D341Med (cell line): ENCODE measurements around the gene ARL16.
"Not testable (repeated sequence)": the region's sequence is repeated elsewhere in the genome, so short reads cannot be mapped to it uniquely, and the experiment has no call there.

Source experiments
- DNase-seq: peaks from one replicate; pipeline ENCODE4 v3.0.0; 2012; ENCODE audit warnings: low spot score

Gene ARL16

GRCh38 chr17:81695211-81695610 is 11.6 kb upstream of the ARL16 start:
- no peak for DNase-seq

- DNase-seq: no peak
These were observed 11.2 kb upstream of the ARL16 start for GRCh38 chr17:81694810-81695209.

- peak; percentile 75 for DNase-seq
These were observed 10.1 kb upstream of the ARL16 start for GRCh38 chr17:81693509-81694210.

GRCh38 chr17:81691608-81692007 is 8.0 kb upstream of the ARL16 start:
- no peak for DNase-seq

- DNase-seq: no peak
These were observed 7.6 kb upstream of the ARL16 start for GRCh38 chr17:81691196-81691595.

DNA sequence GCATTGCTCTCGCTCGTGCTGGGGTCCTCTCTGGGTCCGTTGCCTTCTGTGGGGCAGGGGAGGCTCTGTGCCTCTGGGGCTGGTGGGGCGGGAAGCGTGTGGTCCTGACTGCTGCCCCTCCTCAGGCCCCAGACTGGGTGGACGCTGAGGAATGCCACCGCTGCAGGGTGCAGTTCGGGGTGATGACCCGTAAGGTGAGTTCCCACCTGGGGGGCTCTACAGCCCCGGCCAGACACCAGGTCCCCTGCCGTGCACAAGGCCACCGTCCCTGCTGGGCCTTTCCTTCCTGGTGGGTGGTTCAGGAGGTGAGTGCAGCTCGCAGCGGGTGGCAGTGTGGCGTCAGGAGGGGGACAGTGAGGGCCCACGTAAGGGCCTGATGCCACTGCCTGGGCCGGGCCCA is 7.0 kb upstream of the ARL16 start:
- no peak for DNase-seq

DNA sequence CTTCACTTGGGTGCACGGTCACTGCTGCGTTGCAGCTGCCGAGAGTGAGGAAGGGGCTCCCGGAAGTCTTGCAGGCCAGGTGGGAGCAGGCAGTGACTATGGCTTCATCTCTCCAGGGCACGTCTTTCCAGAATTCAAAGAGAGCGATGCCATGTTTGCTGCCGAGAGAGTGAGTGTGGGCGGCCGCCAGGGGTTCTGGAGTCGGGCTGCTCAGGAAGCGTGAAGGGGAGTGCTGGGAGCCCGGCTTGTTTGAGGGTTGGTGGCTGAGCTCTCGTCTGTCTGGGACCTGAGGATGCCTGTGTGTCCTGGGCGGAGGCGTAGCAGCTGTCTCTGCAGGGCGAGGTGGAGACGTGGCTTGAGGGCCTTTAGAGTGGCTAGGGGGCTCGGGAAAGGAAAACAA is 6.5 kb upstream of the ARL16 start:
- no peak for DNase-seq

GRCh38 chr17:81688616-81689015 is 5.0 kb upstream of the ARL16 start:
- no peak for DNase-seq

DNA sequence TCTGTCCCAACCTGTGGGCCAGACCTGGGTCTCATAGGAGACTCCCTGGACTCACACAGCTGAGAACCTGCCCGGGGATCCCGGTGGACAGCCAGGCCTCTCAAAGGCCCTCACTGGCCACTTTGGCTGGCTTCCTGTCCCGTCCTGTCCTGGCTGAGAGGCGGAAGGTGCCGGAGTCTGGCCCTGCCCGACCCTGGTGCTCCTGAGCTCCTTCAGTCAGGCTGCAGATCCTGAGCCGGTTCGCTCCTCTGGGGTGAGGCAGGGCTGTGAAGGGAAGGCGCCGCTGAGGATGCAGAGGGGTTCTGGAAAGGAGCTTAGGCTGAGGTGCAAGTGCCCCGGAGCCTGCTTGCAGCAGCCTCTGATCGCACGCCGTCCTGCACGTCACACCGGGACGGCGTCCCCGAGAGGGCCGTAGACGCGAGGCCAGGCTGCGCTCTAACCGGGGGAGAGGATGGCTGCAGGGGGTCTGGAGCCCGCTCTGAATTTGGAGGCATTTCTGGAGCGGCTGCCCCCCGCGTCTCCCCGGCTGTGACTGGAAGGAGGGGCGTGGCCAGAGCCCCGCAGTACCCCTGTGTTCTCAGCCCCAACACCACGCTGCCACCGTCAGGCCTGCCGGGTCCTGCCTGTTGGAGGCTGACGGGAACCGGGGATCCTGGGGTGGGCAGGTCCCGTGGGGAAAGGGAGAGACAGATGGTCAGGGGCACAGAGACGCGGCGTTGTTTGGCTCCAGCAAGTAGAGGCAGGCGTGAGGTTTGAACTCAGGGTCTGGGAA is 4.4 kb upstream of the ARL16 start:
- DNase-seq: peak; percentile 58

DNA sequence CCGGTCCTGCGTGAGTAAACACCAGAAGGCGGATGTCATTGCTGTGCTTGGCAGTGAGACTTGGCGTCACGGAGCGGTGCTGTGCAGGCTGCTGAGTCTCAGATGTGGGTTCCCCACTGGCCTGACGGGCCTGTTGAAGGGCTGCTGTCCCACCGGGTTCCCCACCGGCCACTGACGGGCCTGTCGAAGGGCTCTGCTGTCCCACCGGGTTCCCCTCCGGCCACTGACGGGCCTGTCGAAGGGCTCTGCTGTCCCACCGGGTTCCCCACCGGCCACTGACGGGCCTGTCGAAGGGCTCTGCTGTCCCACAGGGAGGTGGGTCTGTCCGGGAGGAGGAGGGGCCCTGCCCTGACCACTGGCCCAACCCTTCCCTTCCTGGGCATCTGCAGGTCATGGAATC is 3.0 kb upstream of the ARL16 start:
- DNase-seq: no peak

DNA sequence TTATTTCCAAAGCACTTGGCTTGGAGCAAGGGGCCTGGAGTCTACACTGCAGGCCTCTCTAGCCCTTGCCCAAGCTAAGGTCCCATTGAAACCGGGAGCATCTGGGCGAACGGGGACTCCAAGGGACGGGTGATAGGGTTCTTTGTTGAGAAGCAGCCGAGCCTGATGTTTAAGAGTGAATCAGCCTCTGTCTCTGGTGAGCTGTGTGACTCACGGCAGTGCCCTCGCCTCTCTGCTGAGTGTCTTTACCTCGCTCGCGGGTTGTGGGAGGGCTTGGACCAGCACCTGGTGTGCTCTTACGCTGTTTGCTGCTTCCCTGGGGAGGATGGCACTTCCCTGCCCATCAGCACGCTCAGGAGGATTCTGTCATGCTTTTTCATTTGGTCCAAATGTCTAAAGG is 1.5 kb upstream of the ARL16 start:
- DNase-seq: no peak

- DNase-seq: no peak
These were observed 880 bp upstream of the ARL16 start for GRCh38 chr17:81684442-81684911.

DNA sequence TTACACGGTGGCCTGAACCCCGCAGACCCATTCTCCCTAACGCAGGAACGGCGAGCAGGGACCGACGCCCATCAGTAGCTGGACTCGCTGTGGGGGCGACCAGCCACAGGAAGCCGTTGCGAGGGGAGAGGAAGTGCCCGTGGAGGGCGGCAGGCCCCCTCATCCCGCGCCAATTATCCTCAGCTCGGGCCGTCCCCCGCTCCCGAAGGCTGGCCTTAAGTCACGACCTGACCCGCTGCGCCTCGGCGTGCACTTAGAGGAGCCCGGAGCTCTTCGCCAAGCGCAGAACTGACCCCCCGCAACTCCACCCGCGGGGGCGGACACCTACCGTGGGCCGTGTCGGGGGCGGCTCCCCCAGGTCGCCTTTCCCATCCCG is 401 bp downstream of the ARL16 start:
- DNase-seq: no peak

DNA sequence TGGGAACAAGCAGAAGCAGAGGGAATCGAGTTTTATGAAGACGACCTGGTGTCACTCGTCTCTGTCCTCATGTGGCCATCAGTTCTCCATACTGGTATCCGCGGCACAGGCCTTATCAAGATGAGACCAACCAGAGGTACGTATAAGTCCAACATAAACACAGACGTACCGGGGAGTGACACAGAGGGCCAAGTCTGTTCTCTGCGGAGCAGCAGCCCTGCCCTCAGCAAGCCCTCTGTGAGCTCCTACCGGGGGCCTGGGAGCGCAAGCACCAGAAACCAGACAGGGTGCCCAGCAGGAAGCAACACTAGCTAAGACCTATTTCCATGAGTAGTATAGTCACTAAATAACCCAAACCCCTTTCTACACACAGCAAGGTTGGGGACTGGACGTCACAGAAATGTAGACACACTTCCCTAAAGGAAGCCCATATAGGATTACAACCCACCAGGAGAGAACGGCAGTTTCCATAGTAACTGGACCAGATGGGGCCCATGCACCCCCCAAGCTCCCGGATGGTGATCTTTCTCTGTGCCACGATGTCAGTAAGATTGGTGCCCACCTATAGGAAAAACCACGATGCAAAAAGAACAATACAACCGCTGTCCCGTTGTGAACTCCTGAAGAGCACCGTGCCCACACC is 911 bp downstream of the ARL16 start:
- no peak for DNase-seq

DNA sequence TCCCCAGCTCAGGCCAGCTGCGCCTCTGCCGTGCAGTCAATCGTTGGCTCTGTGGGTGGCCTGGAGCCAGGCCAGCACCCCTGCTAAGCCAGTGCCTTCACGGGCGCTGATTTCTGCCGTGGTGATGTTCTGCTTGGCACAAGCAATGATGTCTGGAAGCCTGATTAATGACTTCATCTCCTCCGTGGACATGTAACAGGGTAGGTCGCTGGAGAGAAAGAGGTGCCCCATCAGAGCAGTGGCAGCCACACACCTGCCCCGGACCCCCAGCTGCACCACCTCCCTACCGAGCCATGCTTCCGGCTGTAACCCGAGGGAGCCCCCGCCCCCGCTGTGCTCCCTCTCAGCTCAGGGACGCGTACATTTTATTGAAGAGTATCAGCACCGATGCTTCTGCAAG is 1.9 kb downstream of the ARL16 start:
- no peak for DNase-seq

- DNase-seq: no peak
These were observed 3.4 kb downstream of the ARL16 start for GRCh38 chr17:81680150-81680549.

DNA sequence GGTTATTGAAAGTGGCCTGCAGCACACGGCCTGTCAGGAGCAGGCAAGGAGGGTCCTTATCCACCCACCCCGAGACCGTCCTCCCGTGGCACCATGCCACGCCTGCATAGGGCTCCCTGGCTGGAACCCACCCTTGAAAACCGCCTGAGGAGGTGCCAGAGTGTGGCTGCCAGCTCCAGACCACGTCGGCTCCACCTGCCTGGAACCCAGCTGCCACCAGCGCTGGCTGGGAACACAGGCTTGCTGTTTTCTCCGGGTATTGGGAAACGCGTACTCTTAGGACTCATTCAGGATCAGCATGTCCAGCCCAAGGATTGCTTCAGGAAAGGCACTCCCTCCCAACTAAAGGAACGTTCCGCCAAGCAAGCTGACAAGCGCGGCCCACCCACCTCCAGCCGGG is 6.7 kb downstream of the ARL16 start:
- no peak for DNase-seq

DNA sequence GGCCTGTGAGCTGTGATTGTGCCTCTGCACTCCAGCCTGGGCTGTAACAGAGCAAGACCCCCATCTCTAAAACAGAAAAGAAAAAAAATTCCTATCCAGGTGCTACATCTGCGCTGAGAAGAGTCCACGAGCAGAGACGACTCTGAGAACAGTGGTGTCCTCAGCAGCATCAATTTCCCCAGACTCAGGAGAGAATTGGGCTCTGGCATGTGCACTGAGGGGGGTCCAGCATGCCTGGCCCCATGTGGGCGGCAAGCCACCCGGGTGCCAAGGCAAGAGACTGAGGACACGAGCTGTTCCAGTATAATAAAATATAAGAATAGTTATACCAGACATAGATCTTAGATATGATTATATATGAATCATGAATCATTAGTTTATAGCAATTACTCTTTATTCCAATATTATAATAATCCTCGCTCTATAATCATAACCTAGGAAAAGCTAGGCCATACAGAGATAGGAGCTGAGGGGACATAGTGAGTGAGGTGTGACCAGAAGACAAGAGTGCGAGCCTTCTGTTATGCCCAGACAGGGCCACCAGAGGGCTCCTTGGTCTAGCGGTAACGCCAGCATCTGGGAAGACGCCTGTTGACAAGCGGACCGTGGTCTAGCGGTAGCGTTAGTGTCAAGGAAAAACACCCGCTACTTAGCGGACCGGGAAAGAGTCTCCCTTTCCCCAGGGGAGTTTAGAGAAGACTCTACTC is 7.9 kb downstream of the ARL16 start:
- not testable (repeated sequence) for DNase-seq

DNA sequence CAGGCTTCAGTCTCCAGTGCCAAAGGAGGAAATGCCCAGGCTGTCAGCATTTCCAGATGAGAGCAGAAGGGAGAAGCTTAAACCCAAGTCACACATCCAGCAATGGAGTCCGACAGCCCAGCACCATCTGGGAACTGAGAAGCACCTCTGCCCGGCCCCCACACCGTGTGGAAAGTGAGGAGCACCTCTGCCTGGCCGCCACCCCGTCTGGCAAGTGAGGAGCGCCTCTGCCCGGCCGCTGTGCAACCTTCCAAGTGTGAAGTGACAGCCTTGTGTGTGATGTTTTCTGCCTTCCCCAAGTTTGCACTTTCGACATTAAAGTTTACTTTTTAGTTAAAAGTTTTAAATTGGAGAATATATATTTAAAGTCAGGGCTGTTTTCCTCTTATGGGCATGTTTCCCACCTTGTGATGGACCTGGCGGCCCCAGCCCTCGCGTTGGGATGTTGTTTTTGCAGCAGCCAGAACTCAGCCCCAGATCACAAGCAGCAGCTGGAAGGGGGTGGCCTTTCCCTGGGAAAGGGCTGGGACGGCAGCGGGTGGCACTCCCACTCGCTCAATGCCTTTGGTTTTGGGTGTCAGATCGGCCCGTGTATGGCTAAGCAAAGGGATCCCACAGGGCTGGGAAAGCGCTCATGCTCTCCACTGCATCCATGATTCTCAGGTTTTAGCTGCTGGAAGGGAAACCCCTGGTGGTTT is 9.9 kb downstream of the ARL16 start:
- DNase-seq: no peak

GRCh38 chr17:81672954-81673353 is 10.6 kb downstream of the ARL16 start:
- no peak for DNase-seq

GRCh38 chr17:81672504-81672903 is 11.1 kb downstream of the ARL16 start:
- DNase-seq: no peak

DNA sequence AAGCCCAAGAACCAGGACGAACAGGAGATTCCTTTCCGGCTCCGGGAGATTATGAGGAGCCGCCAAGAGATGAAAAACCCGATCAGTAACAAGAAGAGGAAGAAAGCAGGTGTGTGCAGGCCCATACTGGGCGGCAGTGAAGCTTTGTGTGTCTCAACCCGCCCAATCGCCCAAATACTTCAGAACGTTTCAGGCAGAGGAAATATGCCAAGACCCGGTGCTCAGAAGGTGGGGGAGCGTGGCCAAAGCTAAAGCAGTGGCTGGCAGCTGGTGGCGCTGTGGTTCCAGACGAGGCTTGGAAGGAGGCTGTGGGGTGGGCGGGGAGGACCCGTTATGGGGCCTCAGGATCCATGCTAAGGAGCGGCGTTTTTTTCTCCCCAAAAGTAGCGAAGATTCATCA is 15.8 kb downstream of the ARL16 start:
- peak; percentile 75 for DNase-seq
